Activated CD8-positive, alpha-beta memory T cell treated with anti-CD3 and anti-CD28 coated beads for 4 hours (primary cell): ENCODE results near the gene RASIP1.
"Not testable (repeated sequence)": the region's sequence is repeated elsewhere in the genome, so short reads cannot be mapped to it uniquely, and the experiment has no call there.

Experiments used
- DNase-seq, 2 donors: peaks; one replicate each; pipeline ENCODE4 v3.0.0-alpha.2; 2020; ENCODE audit warnings: low read depth in 2 of 2

RASIP1 gene, protein sequence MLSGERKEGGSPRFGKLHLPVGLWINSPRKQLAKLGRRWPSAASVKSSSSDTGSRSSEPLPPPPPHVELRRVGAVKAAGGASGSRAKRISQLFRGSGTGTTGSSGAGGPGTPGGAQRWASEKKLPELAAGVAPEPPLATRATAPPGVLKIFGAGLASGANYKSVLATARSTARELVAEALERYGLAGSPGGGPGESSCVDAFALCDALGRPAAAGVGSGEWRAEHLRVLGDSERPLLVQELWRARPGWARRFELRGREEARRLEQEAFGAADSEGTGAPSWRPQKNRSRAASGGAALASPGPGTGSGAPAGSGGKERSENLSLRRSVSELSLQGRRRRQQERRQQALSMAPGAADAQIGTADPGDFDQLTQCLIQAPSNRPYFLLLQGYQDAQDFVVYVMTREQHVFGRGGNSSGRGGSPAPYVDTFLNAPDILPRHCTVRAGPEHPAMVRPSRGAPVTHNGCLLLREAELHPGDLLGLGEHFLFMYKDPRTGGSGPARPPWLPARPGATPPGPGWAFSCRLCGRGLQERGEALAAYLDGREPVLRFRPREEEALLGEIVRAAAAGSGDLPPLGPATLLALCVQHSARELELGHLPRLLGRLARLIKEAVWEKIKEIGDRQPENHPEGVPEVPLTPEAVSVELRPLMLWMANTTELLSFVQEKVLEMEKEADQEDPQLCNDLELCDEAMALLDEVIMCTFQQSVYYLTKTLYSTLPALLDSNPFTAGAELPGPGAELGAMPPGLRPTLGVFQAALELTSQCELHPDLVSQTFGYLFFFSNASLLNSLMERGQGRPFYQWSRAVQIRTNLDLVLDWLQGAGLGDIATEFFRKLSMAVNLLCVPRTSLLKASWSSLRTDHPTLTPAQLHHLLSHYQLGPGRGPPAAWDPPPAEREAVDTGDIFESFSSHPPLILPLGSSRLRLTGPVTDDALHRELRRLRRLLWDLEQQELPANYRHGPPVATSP

DNA sequence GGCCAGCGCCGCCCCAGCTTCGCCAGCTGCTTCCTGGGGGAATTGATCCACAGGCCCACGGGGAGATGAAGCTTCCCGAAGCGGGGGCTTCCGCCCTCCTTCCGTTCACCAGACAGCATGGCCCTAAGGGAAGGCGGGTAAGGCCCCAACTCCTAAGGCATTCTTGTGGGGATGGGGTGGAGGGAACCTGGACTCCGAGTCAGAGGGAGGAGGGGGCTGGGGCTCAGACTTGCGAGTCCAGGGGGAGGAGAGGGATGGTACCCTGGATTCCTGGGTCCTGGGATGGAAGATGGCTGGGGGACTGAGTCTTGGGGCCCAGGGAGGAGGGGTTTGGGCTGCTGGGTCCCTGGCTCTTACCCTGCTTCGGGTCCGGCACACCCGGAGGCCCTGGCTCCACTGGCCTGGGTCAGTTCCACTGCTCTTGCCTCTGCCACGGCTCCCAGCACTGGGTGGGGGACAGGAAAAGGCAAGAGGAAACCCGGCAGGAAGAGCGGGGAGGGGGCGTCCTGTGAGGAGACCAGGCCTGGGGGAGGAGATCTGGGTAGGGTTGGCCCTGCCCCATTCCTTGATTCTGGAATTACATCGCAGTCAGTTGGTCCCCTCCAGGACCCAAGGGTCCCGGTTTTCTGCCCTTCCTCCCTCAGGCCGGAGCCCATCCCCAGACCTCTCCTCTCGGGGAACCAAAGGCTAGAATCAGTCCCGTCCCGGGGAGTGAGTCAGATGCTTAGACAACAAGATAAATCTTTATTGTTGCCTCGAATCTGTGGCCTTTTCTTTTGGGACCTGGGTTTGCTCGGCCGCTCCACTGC is at the start of gene RASIP1:
Gene RASIP1 (minus strand): TSS at position 447 of the 809 bp plus-strand sequence. CDS start 328 bp downstream, at position 119.
- DNase-seq: no peak

DNA sequence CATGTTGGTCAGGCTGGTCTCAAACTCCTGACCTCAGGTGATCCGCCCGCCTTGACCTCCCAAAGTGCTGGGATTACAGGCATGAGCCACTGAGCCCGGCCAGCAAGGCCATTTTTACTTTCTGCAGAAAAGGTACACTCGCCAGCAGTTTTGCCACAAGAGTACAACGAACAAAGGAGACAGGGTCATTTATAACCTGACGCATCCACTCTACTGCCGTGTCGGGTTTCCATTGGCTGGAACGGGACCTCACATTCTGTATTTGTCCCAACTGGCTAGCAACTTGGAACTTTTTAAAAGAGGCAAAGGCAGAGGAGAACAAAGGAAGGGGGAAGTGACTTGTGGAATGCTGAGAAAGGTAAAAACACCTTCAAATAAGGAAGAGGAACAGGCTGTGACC is 46.9 kb upstream of the RASIP1 start:
- not testable (repeated sequence) for DNase-seq

DNA sequence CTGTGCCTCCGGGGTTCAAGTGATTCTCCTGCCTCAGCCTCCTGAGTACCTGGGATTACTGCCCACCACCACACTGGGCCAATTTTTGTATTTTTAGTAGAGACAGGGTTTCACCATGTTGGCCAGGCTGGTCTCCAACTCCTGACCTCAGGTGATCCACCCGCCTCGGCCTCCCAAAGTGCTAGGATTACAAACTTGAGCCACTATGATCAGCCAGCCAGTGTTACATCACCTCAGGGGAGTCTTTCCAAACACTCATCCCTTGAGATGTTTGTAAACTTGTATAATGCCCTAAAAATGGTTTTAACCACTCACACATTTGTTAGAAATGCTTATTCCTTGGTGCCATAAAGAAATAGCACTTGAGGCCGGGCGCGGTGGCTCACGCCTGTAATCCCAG is 46.0 kb upstream of the RASIP1 start:
- not testable (repeated sequence) for DNase-seq

DNA sequence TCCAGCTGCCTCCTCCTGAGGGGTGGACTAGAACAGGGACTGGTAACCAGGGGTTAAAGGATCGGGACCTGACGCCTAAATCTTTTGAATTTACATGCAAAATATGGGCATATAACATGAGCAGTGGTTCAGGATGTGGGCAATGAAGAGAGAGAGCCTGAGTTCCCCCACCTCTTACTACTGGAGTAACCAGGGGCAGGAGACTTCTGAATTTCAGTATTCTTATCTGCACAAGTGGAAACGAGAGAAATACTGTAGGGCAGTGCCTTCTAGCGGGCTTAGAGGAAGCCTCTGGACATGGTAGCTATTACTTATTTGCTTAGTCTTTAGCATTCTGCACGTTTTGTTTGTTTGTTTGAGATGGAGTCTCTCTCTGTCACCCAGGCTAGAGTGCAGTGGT is 44.1 kb upstream of the RASIP1 start:
- DNase-seq: no peak

DNA sequence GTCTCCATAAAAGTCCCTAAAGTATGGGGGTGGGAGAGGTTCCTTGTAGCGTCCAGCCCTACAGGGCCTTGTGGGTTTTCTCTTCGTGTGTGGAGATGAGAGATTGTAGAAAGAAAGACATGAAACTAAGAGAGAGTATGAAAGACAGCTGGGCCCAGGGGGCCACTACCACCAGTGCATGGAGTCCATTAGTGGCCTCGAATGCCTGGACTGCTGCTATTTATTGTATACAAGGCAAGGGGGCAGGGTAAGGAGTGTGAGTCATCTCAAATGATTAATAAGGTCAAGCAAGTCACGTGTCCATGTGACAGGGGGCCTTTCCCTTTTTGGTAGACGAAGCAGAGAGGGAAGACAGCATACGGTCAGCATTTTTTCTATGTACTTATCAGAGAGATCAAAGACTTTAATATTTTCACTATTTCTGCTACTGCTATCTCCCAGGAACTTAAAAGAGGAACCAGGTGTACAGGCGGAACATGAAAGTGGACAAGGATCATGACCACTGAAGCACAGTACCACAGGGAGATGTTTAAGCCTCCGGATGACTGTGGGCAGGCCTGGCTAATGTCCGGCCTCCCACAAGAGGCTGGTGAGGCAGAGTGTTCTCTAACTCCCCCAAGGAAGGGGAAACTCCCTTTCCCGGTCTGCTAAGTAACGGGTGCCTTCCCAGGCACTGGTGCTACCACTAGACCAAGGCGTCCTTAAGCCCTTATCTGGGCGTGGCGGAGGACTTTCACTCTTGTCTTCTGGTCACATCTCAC is 40.4 kb upstream of the RASIP1 start:
- DNase-seq: no peak

DNA sequence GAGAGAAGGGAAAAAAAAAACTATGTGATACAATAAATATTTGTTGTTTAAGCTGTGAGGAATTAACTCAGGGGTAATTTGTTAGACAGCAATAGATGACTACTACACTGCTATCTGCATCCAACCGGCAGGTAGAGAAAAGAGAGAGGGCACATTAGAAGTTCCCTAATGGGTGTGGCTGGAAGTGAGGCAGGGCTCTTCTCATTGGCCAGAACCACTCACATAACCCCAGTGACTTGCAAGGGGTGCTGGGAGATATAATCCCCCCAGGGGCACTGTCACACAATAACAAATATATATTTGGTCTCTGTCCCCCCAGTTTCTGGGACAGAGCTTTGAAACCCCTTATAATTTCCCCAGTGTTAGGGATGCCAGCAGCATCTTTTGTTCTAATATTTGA is 39.2 kb upstream of the RASIP1 start:
- no peak for DNase-seq

DNA sequence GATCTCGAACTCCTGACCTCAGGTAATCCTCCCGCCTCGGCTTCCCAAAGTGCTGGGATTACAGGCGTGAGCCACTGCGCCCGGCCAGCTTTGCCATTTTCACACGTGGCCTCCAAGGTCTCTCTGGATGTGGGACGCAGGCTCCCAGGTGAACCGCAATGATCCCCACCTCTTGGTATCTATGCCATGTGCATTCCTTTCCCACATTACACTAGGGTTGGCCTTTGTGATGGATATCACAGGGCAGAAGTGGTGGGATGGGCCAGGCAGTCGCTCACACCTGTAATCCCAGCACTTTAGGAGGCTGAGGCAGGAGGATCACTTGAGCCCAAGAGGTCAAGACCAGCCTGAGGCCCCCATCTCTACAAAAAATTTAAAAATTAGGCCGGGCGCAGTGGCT is 37.3 kb upstream of the RASIP1 start:
- no peak for DNase-seq

DNA sequence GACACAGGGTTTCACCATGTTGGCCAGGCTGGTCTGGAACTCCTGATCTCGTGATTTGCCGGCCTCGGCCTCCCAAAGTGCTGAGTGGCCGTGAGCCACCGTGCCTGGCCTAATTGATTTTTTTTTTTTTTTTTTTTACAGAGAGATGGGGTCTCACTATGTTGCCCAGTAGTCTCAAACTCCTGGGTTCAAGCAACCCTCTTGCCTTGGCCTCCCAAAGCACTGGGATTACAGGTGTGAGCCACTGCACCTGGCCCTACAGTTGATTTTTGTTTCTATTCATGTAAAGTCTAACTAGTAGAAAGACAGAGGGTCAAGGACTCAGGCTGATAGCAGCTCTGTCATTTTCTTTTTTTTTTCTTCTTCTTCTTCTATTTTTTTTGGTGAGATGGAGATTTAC is 36.7 kb upstream of the RASIP1 start:
- no peak for DNase-seq

DNA sequence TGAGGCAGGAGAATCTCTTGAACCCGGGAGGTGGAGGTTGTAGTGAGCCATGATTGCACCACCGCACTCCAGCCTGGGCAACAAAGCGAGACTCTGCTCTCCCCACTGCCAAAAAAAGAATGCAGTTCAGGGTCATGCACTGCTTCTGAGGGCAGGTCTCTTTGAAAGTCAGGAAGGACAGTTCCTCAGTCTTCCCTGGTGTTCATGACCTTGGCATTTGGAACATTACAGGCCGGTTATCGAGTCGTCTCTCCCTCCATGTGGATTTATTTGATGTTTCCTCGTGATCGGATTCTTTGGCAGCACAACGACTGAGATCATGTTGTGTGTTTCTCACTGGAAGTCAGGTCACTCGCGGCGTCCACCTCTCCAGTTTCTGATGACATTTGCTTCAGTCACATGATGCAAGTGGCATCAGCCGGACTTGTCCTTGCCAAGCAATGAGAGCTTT is 32.1 kb upstream of the RASIP1 start:
- no peak for DNase-seq

DNA sequence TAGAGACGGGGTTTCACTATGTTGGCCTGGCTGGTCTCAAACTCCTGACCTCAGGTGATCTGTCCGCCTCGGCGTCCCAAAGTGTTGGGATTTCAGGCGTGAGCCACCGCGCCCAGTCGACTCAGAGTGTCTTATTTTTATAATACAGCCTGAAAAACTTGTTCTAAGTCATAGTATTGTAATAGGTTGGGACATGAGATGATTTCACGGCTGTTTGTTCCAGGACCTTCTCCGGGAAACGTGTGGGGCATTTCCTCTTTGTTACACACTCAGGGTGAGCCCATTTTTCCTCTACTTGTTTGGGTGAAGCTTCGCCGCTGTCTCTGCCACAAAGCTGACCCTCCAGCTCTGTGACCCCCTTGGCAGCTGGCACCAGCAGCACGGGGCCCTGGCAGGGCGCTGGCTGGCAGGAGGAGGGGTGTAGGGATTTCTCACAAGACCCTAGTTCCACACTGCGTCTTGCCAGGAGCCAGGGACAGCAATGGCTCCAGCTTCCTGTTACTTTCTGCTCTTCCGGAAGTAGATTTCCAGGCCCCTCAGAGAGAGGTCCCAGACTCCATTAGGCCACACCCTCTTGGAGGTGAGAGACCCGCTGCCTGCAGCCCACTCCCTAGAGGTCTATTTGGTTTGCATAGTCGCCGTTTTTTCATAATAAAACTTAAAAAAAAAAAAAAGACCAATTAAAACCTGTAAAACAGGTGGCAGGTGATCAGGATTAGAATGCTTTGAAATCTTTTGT is 30.5 kb upstream of the RASIP1 start:
- DNase-seq: no peak

DNA sequence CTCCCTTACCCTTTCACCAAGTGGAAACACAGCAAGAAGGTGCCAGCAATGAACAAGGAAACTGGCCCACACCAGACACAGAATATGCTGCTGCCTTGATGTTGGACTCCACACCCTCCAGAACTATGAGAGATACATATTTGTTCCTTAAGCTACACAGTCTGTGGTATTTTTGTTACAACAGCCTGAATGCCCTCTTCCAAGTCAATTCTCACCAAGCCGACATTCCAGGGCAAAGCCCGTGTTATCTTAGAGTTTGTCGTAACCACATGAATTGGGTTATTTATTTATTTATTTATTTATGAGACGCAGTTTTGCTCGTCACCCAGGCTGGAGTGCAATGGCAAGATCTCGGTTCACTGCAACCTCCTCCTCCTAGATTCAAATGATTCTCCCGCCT is 29.9 kb upstream of the RASIP1 start:
- no peak for DNase-seq

DNA sequence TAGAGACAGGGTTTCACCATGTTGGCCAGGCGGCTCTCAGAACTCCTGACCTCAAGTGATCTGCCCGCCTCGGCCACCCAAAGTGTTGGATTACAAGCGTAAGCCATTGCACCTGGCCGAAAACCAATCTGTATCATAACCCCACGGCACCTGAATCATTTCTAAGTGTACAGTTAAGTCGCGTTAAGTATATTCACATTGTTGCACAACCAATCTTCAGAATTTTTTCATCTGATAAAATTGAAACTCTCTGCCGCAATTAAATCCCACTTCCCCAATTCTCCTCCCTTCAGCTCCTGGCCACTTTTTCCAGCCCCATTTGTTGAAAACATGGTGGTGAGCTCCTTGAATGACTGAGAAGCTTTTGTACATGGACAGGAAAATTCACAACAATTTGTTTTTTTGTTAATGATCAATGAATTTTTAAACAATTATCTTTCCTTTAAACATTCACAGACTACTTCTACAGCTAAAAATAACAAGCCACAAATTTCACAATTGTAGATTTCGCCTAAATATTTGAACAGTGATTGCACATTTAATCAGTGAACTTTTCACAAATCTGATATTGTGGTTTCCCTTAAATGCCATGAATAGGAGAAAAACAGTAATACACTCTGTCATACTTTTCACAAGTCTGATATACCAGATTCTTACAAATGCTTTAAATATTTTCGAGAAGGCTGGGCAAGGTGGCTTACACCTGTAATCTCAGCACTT is 28.7 kb upstream of the RASIP1 start:
- DNase-seq: no peak

DNA sequence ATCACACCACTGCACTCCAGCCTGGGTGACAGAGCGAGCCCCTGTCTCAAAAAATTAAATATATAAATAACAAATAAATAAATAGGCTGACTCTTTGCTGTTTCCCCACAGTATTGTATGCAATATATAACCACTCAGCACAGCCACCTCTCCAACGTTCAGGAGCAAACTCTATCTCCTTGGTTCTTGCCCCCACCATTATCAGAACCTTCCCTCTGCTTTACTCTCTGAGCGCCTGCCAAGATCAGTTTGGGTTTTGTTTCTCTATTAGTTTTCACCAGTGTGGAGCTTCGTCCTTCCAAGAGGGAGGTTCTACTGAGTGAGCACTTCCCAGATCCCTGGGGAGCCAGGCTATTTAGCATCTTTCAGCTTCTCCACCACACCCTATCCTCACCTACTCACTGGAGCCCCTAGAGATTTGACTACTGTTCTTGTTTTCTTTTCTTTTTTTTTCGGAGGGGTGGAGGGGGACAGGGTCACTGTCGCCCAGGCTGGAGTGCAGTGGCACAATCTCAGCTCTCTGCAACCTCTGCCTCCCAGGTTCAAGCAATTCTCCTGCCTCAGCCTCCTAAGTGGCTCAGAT is 27.9 kb upstream of the RASIP1 start:
- not testable (repeated sequence) for DNase-seq

DNA sequence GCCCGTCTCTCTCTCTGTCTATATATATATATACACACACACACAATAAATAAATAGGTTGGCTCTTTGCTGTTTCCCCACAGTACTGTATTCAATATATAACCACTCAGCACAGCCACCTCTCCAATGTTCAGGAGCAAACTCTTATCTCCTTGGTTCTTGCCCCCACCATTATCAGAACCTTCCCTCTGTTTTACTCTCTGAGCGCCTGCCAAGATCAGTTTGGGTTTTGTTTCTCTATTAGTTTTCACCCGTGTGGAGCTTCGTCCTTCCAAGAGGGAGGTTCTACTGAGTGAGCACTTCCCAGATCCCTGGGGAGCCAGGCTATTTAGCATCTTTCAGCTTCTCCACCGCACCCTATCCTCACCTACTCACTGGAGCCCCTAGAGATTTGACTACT is 25.4 kb upstream of the RASIP1 start:
- DNase-seq: not testable (repeated sequence)

DNA sequence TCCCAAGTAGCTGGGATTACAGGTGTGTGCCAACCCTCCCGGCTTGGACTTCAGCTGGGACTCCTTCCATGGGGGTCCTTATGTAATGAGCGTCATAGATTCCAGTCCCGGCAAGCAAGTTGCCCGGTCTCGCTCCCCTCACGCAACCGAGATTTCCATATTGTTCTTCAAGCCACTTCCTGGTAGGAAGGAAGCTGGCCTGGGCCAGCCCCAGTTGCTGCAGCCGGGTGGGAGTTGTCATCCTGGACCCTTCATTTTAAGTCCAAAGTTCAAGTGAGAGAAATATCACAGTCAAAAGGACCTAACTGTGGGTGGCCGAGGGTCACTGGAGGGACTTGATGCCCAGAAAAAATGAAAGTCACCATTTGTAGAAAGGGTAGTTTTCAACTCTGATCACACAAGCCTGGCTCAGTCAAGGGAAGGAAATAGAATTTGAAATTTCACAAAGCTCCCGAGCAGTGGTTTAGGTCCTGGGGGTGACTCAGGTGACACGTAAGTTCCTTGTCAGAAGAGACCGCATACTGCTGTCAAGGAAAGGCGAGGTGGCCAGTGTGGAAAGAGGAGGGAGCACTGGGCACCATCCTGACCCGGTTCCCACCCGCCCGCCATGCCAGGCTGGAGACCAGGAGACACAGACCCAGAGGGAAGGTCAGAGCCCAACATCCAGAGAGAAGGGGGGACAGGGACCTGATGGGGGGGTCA is 20.2 kb upstream of the RASIP1 start:
- no peak for DNase-seq

DNA sequence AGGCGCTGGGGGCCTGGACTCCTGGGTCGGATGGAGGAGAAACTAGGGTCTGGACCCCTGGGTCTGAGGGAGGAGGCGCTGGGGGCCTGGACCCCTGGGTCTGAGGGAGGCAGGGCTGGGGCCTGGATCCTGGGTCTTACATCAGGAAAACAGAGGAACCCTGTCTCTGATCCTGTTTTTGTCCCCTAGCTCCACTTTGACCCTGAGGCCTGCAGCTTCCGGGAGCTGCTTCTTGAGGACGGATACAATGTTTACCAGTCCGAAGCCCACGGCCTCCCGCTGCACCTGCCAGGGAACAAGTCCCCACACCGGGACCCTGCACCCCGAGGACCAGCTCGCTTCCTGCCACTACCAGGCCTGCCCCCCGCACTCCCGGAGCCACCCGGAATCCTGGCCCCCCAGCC is 17.3 kb upstream of the RASIP1 start:
- no peak for DNase-seq

DNA sequence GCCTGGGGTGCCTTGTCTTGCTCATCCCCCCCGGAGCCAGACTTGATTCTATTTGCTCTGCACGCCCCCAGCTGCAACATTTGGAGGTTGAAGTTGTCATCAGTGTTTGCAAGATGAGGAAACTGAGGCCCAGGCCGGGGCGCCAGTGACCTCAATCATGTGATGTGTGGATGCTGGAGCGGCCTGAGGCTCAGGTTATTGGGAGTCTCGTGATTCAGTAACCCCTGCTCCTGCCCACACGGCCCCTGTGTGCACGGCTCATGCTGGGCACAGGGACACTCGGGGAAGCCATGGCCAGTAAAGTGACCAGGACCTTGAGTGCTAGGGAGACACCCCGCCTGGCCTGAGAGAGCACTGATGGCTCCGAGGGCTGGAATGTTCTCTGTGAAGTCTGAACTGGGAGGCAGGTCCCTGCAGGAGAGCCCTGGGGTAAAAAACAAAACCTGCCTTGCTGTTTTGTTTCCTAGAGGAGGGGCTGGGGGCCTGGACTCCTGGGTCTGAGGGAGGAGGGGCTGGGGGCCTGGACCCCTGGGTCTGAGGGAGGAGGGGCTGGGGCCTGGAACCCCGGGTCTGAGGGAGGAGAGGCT is 16.8 kb upstream of the RASIP1 start:
- DNase-seq: no peak

DNA sequence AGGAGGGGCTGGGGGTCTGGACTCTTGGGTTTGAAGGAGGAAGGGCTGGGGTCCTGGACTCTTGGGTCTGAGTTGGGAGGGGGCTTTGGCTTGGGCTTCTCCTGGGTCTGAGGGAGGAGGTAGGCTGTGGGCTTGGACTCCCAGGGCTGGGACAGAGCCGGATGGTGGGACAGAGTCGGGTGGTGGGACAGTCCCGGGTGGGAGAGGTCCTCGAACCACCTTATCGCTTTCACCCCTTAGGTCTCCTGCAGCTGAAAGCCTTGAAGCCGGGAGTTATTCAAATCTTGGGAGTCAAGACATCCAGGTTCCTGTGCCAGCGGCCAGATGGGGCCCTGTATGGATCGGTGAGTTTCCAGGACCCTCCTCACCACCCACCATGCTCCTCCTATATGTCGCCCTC is 16.3 kb upstream of the RASIP1 start:
- DNase-seq: no peak
